HG03469 (cell line): ENCODE measurements around the gene EHBP1L1.

ENCODE experiments used
- ATAC-seq: cut with Tn5 transposase; IDR thresholded peaks from one replicate; pipeline ENCODE4 v1.9.1; 2021; ENCODE audit warnings: mild to moderate bottlenecking, moderate library complexity, moderate number of reproducible peaks; ENCODE audit not compliant: unreplicated experiment

EHBP1L1 gene

DNA sequence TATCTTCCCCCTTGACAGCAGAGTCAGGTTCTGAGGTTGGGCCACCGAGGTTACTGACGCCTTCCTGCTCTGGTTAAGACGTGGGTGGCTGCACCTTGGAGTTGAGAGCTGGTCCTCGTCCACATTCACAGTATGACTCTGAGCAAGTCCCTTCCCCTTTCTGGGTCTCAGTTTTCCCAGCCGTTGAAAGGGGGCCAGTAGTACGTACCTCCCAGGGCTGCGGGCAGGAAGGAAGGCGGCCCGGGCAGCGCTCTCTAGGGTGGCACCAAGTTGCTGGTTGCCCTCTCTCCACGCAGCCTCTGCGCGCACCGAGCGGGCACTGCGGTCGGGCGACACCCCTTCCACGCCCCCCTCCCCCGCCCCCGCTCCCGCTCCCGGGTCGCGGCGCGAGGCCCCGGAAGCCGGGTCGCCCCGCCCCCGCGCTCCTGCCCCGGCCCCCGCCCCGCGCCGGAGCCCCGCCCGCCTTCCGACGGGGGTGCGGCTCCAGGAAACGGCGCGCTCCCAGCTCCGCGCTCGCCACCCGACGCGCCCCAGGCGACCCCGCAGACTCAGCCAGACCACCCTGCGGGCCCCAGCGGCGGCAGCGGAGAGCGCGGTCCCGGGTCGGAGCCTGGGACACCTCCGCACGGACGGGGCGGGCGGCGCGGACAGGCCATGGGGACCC is at the start of gene EHBP1L1:
EHBP1L1 (plus strand) TSS at position 486 of the 664 bp plus-strand sequence. CDS start 250 bp downstream, outside the sequence.
- no peak for ATAC-seq

DNA sequence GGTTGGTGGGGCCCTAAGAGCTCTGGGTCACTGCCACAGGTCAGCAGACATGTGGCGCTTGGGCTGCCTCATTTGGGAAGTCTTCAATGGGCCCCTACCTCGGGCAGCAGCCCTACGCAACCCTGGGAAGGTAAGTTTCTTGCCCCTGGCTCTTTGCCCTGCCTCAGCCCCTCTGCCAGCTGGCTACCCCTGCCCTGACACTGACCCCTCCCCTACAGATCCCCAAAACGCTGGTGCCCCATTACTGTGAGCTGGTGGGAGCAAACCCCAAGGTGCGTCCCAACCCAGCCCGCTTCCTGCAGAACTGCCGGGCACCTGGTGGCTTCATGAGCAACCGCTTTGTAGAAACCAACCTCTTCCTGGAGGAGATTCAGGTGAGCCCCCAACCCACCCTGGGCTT is 49.1 kb upstream of the EHBP1L1 start:
- ATAC-seq = no peak

DNA sequence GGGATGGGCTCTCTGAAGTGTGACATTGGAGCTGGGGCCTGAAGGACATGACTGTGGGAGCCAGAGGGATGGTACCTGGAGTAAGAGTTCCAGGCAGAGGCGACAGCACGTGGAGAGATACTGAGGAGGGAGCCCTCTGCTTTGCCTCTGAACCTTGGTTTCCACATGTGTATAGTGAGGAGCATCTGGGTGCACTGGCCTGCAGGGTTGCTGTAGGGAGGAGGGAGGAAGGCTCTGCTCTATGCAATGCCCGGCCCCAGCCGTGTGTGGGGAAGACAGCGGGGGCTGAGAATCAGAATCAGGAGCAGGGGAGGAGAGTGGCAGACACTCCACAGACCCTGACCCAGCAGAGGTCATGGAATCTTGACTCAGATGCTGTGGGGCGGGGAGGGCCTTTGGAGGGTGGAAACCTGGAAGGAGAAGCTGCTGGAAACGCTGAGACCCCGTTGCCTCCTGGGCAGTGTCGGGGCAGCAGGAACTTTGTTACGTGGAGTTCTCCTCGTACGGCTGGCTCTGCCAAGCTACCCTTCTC is 47.0 kb upstream of the EHBP1L1 start:
- ATAC-seq = no peak

DNA sequence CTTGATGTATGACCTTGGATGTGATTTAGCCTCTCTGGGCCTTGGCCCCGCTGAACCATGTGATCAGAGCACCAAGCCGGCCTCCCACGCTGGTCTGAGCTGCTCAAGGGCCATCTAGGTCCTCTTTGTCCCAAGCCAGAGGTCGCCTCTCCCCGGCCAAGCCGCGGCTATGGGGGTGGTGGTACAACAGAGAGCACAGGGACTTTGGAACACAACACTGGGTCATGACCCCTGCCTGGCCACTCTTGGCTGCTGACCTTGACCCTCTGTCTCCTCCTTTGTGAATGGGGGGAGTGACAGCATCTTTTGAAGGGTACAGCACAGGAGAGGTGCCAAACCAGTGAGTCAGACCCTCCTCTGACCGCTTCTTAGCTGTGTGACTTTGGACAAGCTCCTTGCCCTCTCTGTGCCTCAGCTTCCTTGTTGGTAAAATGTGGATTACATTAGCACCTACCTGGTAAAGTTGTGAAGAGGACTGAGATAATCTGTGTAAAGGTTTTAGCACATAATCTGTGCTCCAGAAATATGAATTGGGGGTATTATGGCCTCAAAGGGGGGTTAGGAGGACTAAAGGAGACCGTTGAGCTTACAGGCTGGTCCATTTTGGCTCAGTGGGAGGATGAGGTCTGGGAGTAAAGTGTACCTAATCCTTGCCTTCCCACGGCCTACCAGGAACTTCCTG is 46.2 kb upstream of the EHBP1L1 start:
- no peak for ATAC-seq

DNA sequence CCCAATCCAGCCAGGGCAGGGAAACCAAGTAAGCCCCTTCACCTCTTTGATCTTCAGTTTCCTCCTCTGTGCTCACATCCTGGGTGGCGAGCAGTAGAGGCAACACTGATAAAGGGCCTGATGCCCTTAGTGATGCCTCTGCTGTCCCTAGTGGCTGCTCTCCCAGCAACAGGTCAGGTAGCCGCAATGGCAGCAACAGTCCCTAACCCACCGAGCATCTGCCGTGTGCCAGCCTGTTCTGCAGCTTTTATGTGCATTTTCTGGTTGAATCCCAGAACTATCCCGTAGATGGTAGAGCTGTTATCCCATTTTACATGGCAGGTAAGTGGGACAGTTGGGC is 45.7 kb upstream of the EHBP1L1 start:
- no peak for ATAC-seq

DNA sequence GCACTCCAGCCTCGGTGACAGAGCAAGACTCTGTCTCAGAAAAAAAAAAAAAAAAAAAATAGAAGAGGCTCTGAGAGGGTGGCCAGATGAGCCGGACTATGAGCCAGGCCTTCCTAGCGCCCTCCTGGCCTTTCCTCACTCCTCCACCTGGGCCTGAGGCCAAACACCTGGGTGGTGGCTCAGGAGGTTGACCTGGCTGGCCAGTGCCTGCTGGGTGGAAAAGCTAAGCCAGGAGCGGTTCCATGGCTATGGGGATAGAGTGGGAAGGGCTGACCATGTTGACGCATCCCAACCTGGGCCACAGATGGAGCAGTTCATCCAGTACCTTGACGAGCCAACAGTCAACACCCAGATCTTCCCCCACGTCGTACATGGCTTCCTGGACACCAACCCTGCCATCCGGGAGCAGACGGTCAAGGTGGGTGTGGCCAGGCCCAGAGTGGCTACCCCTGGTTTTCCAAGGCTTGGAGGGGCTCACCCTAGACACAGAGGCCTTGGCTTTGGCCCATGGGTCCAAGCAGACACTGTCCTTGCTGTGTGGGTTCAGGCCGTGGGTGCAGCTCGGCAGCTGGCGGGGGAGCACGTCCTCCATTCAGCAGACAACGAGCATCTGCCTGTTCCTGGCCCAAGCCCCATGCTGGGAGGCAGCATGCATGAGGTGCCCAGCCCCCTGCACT is 43.3 kb upstream of the EHBP1L1 start:
- no peak for ATAC-seq

DNA sequence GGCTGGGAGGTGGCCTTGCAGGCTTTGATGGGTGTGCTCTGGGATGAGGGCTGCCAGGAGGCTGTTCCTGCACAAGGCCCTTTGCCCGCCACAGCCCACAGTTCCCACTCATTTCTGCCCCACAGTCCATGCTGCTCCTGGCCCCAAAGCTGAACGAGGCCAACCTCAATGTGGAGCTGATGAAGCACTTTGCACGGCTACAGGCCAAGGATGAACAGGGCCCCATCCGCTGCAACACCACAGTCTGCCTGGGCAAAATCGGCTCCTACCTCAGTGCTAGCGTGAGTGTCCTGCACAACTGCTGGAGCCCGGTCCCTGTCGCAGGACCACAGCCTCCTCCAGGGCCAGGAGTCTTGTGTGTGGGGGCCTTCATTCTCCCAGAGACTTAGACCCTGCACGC is 40.8 kb upstream of the EHBP1L1 start:
- ATAC-seq = no peak

DNA sequence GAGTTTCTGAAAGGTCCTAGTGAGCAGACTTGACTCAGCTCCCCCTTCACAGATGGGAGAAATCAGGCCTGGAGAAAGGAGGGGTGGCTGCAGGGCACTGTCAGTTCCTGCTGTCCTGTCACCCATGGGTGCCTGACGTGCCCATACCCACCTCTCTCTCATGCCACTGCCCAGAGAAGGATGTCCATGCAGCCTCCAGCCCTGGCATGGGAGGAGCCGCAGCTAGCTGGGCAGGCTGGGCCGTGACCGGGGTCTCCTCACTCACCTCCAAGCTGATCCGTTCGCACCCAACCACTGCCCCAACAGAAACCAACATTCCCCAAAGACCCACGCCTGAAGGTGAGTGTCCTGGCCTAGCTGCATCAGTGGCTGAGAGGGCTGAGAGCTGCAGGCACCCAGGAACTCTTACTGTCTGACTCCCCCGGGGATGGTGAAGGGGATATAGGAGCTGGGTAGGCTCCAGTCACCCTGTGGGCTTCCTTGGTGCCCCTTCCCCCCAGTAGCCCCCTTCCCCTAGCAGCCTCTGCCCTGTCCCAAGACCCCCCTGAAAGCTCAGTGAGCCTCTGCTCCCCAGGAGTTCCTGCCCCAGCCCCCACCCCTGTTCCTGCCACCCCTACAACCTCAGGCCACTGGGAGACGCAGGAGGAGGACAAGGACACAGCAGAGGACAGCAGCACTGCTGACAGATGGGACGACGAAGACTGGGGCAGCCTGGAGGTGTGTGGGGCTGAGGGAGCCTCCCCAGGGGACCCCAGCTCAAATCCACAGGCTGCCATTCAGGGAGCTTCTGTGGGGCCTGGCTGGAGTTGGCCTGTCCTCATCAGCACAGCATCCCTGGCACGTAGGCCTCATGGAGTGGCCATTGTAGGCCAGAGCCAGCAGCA is 39.2 kb upstream of the EHBP1L1 start:
- ATAC-seq = no peak

DNA sequence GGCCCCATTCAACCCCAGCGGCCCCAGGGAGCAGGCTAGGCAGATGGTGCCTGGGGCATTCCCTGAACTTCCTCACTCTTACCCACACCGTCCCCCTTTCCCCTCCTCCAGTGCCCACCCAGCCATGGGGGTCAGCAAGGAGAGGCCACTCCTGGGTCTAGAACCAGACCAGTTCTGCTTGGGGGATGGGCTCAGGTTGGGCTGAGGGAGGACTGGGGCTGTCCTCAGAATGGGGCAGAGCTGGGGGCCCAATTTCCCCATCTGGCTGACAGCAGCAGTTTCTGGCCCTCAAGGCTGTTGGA is 38.6 kb upstream of the EHBP1L1 start:
- no peak for ATAC-seq

DNA sequence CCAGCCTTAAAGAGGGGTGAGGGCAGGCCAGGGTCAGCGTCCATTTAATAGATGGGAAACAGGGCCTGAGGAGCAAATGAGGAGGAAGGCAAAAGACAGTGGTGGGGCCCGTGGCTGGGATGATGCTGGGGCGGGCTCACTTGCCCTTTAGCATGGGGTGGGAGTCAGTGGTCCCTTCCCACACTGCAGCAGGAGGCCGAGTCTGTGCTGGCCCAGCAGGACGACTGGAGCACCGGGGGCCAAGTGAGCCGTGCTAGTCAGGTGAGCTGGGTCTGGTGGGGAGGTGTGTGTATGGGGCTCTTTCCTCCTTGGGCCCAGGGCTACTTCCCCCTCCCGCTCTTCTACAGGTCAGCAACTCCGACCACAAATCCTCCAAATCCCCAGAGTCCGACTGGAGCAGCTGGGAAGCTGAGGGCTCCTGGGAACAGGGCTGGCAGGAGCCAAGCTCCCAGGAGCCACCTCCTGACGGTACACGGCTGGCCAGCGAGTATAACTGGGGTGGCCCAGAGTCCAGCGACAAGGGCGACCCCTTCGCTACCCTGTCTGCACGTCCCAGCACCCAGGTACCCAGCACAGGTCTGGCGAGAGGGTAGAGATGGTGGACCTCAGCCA is 38.1 kb upstream of the EHBP1L1 start:
- ATAC-seq = no peak

DNA sequence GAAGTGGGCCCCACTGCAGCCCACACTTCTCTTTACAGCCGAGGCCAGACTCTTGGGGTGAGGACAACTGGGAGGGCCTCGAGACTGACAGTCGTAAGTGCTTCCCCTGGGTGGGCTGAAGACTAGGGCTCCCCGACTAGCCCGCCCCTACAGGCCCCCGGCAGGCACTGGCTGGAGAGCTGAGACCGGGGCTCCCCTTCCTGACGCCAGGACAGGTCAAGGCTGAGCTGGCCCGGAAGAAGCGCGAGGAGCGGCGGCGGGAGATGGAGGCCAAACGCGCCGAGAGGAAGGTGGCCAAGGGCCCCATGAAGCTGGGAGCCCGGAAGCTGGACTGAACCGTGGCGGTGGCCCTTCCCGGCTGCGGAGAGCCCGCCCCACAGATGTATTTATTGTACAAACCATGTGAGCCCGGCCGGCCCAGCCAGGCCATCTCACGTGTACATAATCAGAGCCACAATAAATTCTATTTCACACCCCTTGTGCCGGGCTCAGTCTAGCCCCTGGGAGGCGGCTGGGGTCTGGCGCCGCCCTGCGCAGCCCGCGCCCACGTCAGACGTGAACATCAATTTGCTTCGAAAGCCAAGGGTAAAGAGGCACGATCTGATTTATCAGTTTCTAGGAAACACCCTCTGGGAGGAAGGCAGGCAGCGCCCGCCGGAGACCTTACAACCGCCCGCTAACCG is 37.5 kb upstream of the EHBP1L1 start:
- no peak for ATAC-seq

DNA sequence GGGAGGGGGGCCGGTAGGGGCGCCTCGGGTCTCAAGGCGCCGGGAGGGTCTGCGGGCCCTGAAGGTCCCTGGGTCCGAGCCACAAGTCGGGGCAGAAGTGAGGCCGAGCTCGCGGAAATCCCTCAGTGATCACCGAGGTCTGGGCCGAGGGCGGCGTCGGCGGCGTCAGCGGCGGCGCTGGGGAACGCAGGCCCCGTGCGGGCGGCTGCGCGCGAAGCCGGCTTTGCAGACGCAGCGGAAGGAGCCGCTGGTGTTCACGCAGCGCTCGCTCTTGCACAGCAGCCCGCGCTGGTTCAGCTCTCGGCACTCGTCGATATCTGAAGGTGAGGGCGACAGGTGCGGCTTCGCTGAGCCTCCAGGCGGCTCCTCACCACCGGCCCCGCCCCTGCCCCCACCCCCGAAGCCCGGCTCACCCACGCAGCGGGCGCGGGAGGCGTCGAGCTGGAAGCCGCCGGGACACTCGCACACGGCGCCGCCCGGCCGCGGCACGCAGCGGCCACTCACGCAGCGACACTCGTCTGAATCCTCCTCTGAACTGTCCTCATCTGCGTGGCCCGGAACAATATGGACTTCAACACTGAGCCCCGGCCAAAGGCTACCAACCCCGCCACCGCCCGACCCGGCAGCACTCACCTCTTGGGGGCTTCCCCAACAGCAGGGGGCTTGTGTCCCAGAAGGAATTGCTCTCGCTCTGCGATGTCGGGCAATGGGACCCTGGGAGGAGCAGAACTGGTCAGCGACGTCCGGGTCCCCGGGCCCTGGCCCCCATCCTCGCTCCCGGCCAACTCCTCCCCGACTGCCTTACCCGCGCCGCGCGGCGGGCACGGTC is 36.7 kb upstream of the EHBP1L1 start:
- ATAC-seq = no peak

DNA sequence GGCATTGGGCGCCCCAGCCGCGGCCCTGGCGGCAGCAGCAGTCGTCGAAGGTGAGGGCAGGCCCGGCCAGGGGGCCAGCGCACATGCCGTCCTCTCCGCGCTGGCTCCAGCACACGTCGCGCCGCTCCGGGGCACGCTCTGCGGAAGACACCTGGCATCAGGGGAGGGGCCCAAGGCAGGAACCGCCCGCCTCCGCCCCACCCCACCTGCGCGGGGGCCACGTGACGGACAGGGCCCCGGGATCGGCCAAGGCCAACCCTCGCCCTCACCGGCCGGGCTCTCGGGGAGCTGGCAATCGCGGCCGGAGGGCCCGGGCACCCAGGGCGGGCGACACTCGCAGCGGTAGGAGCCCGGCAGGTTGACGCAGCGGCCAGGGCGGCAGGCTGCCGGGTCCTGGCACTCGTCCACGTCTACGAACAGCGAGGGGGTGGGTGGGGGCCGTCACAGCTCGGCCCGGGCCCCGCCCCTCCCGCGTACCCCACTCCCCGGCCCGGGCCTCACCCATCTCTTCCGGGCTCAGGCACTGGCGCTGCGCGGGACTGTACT is 36.0 kb upstream of the EHBP1L1 start:
- peak; percentile 19 for ATAC-seq

DNA sequence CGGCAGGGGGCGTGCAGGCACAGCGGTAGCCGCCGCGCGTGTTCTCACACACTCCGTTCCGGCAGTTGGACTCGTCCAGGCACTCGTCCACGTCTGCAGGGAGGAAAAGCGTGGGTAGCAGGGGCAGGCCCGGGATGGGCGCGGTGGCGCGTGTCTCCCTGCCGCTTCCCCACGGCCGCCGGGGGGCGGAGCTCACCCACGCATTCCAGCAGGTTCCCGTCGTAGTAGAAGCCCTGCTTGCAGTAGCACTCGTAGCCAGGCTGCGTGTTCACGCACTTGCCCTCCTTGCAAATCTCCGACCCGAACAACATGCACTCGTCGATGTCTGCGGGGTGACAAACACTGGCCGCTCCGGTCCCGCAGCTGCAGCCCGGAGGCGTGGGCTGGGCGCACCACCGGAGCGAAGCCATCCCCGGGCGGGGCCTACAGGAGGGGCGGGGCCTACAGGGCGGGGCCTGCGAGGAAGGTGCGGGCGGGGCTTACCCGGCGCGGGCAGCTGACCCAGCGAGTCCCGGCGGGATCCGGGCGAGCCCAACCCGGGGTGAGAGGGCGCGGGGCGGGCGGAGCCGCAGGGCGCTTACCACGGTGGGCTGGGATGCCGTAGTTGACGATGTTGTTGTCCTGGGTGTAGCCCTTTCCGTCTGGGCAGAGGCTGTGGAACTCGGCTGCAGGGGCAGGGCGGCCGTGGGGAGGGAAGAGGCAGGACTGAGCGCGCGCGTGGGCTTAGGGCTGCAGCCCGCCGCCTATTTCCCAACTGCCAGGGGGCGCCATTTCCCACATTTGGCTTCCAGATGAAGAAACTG is 35.4 kb upstream of the EHBP1L1 start:
- peak; percentile 27 for ATAC-seq

DNA sequence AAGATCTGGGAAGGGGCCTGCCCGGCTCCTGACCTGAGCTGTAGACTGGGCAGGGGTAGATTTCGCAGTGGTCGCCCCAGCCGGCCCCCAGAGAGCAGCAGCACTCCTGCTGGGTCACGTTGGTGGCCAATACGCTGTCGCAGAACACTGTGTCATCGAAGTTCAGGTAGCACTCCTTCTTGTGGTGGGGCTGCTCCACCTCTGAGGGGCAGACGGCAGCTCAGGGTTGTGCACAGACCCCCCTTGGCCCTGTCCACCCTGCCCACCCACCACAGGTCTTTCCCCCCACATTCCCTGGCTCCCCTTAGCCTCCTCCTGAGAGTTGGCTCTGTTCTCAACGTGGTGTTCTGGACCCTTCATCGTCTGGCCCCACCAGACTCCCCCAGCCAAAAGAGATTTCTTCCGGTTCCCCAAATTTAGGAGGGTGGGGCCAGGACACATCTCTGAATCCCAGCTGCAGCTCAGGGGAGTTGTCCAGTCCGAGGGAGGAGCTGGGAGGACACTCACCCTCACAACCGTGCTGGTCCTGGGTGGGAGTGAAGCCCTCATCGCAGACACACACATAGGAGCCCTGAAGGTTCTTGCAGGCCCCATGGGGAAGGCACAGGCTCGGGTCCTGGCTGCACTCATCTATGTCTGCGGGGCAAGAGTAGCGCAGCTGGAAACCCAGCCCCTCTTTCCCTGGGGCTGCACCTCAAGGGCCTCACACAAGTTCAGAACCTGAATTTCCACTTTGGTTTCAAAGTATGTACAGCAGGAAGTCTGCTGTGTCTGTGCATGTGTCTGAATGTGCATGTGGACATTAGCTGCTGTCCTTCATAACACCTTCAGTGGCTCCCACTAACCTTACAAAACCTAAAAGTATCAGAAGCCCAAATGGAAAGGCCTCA is 34.5 kb upstream of the EHBP1L1 start:
- ATAC-seq = no peak

DNA sequence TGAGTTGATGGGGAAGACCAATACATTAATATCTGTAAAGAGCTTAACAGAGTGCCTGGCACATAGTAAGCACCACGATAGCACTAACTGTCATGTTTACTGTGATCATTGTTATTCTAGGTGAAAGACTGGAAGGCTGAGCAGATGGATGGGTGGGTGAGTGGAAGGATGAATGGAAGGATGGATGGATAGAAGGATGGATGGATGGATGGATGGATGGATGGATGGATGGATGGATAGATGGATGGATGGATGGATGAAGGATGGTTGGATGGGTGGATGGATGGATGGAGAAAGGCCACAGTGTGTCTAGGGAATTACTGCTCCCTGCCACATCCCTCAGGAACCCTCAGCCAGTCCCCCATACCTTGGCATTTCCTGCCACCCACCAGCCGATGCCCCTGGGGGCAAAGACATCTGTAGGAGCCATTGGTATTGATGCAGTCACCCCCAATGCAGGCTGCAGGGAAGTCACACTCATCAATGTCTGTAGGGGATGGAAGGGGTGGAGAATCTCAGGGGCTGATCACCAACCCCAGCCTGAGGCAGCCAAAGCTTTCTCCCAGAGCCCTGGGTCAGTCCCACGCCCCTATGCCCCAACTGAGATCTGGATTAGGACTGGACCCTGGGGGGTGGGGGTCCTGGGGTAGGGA is 33.0 kb upstream of the EHBP1L1 start:
- no peak for ATAC-seq

DNA sequence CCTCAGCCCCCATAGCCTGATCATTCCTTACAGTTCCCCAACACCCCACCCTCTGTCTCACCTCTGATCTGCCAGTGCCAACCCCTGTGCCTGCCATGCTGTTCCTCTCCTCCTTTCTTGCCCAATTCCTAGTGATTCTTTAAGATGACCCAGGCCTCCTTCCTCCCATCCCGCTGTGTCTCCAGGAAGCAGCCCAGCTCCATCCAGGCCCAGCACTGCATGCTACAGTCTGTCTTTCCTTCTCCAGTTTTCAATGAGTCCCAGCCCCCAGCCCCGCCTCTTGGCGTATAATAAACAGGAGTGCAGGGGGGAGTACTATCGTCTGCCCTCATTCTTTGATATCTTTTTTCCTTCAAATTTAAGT is 30.0 kb upstream of the EHBP1L1 start:
- no peak for ATAC-seq
